SW480 (cell line): Measurements from ENCODE around the gene PTDSS2.
"Not testable (repeated sequence)": the region's sequence is repeated elsewhere in the genome, so short reads cannot be mapped to it uniquely, and the experiment has no call there.

ENCODE experiments used
- DNase-seq: peaks from one replicate; pipeline ENCODE4 v3.0.0-alpha.2; 2016; ENCODE audit warnings: low spot score

The PTDSS2 gene

GRCh38 chr11:414318-414857, 35.7 kb upstream of the PTDSS2 start:
- no peak for DNase-seq

DNA sequence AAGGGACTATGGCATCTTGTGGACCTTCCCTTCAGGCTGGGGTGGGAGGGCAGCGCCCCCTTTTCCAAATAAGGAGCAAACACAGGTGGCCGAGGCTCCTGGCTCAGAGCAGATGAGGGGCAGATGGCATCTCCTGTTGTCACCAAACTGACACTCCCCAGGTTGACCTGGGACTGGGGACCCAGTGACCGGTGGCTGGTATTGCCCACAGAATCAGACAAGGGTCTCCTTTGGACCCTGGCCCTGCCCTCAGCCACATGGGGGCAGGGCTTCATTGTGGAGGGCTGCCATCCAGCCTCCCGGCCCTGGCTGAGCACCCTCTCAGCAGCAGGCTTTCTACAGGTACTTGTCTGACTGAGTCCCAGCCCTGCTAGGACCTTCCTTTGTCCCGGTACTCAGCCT, 34.4 kb upstream of the PTDSS2 start:
- no peak for DNase-seq

DNA sequence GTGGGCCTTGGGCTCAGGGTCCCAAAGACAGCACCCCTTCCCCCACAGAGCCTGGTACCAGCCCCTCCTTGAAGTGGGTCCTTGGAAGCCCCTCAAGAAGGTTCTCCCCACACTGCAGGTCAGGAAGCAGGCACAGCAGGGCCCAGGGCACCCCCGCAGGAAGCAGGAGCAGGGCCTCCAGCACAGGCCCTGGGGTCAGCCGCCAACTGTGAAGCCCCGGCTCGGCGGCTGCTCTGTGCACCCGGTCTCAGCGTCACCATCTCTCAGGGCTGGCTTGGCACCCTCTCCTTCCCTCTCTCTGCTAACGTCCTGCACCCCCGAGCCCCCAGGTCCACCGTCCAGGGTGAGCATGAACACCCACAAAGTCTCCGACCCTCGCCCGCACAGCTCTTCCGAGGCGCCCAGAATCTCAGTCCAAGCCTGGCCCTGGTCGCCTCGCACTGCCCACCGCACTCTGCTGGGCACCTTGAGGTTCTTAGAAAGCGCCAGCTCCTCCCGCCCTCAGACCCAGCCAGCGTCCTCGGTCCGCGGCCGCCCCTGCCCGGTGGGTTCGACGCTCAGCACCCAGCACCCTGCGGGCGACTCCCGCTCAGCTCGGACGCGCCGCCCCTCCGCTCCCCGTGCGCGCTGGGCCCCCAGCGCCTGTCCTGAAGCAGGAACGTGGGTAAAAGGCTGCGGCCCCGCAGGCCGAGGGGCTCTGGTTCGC, 33.9 kb upstream of the PTDSS2 start:
- DNase-seq, result no peak

DNA sequence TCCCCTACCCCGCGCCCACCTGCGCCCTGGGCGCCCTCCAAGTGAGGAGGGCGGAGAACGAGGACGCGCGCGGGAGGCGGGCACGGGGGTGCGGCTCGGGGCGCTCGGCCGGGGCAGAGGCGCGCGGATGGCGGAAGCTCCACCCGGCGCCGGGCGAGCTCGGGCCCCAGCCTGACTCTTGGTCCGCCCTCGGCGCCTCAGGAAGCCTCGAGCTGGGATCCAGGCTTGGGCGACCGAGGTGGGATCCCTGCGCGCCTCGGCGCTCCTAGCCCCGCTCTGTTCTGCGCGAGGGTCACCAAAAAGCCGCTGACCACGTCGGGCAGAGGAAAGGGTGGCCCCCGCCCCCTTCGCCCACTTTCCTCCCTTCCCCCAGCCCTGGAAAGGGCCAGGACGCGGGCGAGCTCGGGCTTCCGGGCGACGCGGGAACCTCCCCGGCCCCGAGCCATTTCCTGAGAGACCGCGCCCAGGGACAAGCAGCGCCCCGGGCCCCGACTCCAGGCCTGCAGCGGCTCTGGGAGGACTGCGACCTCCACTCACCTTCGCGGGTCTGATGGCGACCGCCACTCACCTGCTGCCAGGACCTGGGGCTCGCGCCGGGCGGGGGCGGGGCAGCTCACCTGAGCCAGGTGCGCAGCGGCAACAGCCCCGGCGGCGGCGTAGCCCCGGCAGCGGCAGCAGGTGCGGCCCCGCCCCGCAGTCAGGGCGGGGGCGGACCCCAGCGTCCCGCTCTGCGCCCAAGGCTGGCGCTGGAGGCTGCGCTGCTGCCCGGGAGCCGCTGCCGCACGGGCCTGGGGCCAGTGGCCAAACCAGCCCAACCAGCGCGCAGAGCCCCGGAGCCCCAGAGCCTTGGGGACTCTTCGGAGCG, 33.1 kb upstream of the PTDSS2 start:
- DNase-seq, result peak; percentile 52

DNA sequence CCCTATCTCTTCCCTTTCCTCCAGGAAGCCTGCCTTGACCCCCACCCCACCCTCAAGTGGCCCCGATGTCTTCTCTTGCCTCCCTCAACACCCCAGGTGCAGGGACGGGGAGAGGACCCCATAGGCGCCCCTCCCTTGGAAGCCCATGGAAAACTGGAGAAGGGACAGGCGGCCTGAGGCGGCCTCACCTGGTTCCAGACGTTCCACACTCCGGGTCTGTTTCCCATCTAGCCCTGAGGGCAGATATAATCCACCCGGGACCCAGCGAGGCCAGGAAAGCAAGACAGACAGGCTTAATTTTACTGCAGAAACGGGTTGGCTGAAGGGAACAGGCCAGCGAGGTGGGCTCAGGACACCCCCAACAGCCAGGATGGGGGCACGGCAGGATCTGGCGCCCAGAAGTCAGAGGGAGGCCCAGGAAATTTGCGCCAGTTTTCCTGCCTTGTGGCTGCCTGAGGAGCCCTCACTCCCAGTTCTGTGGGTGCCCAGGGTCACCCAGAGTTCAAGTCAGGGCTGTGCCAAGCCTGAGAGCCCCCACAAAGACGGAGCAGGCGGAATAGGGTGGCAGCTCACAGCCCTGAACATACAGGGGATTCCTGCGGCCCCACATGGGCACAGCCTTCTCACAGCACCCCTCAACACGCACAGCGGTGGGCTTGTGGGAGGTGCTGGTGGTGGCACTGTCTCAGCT, 32.3 kb upstream of the PTDSS2 start:
- DNase-seq, result no peak

DNA sequence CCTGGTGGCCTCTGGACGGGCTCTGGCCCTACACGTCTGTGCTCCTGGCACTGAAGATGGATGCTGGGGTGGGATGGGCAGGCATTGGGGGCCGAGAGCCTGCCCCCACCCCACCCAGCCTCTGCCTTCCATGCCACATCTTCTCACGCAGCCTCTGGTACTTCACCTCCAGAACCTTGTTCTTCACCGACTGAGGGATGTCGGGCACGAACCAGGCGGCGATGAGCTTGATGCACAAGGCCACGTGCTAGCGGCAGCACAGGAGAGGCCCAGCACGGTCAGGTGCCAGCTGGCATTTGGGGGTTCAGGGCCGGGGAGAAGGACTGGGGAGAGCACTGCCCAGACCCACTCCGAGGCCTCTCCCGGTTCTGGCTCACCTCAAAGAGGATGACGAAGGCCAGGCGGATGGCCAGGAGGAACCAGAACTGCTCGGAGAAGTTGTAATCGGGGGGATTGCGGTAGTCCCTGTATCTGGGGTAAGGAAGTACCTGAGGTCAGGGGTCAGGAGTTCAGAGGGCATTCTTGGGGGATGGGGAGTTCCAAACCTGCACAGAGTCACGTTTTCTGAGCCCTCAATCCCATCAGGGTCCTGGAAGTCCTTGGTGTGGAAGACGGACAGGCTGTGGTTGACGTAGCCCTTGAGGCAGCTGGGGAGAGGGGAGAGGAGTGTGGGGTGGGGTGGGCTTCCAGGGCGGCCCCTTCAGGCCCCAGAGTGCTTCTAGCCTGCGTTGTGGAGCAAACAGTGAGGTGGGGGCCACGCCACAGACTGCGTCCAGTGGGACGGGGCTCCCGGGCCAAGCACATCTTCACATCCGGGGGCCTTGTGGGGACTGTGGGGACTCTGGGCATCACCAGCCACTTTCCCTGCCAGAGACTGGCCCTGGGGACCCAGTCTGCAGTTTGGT, 31.5 kb upstream of the PTDSS2 start:
- no peak for DNase-seq

DNA sequence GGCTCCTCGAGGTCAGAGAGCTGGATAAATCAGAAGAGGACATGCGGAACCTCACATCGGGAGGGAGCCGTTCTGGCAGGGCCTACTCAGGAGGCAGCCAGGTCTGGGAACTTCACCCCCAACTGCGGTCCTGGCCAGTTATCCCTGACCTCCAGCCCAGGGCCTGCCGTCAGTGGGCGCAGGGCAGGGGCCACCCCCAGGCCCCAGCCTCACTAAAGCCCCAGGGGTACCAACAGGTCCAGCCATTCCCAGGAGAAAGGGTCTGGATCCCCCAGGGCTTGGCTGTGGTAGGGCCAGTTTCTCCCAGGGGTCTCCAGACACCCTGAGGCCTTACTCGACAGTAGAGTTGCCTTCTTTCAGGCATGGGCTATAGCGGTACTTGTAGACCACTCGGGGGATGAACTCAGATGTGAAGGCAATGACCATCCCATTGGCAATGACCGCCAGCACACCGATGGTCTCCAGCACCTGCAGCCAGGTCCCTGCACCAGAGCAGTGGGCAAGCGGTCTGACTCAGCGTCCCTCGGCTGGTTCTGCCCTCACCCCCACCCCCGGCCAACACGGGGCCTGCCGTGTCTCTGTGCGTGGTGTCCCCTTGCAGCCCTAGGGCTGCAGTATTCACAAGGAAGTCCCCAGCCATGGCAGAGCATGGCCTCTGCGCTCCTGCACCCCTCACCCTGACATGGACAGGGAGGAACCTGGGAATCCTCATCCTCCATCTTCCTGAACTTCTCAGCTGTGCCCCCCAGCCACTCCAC, 30.7 kb upstream of the PTDSS2 start:
- no peak for DNase-seq

DNA sequence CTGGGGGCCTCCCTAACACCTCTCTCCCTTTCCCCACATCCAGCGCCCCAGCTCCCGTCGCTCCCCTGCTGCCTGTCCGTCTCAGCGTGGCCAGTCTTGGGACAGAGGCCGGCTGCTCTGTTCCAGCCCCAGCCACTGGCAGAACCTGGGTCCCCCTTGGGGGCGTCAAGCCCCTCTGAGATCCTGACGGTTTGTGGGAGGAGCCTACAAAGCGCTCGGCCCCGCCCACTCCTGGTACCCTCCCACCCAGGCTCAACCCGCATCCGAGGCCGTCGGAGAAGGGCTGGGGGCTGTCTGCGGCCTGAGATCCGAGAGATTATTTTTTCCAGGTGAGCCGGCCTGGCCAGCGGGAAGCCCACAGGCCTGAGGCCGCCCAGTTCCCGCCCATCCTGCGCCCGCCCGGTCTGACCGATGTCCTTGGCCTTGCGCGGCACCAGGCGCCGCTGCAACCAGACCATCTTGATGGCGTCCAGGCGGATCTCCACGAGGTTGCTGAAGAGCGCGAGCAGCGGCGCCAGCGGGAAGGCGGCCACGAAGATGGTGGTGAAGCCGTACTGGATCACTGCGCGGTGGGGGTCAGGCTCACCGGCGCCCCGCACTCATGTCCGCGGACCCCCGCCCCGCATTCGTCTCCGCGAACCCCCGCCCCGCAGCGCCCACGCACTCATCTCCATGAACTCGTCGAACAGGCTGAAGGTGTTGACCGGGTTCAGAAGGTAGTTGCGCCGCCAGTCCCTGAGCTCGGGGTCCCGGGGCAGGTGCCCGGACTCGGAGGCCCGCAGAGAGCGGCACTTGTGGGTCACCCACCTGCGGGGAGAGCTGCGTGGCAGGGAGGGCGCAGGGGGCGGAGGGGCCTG, 29.8 kb upstream of the PTDSS2 start:
- DNase-seq, result no peak

GRCh38 chr11:420911-421321, 29.2 kb upstream of the PTDSS2 start:
- DNase-seq, result no peak

- DNase-seq, result no peak
Measured at GRCh38 chr11:422249-422656, 27.8 kb upstream of the PTDSS2 start.

- DNase-seq, result no peak
Measured at GRCh38 chr11:424232-424631, 25.8 kb upstream of the PTDSS2 start.

DNA sequence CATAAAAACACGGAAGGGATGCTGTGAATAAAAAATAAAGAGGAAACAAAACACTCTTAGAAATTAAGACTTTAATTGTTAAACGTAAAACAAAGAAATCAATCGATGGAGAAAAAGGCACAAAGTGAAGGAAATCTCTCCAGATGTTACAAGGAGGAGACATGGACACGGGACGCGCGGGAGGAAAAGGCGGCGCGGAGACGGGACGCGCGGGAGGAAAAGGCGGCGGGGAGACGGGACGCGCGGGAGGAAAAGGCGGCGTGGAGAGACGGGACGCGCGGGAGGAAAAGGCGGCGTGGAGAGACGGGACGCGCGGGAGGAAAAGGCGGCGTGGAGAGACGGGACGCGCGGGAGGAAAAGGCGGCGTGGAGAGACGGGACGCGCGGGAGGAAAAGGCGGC, 25.3 kb upstream of the PTDSS2 start:
- DNase-seq, result not testable (repeated sequence)

DNA sequence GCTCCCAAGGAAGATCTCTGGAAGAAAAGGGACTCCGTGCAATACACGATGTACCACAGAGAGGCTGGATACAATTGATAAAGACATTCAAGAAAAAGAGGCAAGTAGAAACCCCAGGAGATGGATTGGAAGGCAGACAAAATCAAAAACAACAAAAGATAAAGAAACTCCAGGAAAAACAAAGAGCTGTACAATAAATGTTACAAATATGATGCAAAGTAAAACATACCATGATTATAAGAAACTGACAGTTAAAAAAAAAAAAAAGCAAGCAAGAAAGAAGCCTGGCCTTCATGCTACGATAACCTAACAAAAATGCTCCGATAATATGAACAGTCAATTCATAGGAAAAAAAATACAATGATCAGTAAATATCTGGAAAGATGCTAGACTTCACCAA, 24.8 kb upstream of the PTDSS2 start:
- no peak for DNase-seq

- no peak for DNase-seq
Measured at GRCh38 chr11:426851-427250, 23.2 kb upstream of the PTDSS2 start.

- no peak for DNase-seq
Measured at GRCh38 chr11:428295-428694, 21.8 kb upstream of the PTDSS2 start.

- no peak for DNase-seq
Measured at GRCh38 chr11:429391-429790, 20.7 kb upstream of the PTDSS2 start.

GRCh38 chr11:429931-430456, 20.1 kb upstream of the PTDSS2 start:
- no peak for DNase-seq

DNA sequence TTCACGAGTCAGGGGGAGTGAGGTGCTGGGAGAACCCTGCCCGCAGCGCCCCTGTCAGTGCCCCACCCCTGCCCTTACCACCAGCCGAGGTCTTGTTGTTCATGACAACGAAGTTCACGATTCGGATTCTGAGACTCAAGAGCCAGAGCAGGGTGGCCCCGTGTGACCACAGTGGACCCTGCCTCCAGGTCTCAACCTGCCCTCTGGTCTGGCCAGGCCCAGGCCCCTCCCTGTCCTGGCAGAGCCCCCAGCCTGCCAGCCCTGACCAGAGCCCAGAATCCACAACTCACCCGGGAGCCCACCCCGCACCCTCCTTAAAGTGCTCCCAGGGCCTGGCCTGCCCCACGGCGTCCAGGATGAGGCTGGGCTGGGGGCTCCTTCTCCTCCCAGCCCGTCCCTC, 18.2 kb upstream of the PTDSS2 start:
- DNase-seq, result no peak

DNA sequence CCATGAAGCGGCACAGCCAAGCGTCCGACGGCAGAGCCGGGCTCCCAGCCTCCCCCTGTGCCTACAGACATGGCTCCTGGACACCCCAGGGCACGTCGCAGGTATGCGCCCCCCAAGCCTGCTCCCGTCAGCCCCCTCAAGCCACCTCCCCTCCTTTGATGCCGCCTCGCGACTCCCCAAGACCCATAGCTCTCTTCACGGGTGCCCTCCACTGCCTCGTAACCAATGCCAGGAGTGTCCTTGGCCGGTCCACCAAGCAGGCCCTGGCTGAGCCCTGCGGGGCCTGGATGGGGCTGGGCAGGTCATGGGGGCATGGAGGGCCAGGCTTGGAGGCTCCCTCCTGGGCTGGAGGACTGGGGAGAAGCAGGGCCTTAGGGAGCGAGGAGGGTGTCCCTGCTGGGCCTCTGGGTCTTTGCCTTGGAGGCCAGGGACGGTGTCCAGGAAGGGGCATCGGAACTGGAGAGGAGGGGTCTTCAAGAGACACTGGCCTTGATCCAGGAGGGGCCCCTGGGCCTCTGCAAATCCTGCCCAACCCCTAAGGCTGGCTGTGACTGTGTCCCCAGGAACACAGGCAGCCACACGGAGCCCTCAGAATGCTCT, 17.5 kb upstream of the PTDSS2 start:
- DNase-seq, result no peak
